H1 (cell line): ENCODE measurements around the gene KCTD16. TPM values are rescaled to one million over a fixed set of nuclear protein-coding genes. Genes with fewer than 3 reads are reported as not detected.

Experiments used
- EGR1 ChIP-seq: IDR thresholded peaks from 2 replicates; pipeline ENCODE4 v1.6.1; 2011; ENCODE audit warnings: low read depth, low read length, borderline replicate concordance
- GTF2F1 ChIP-seq: IDR thresholded peaks from 2 replicates; pipeline ENCODE4 v1.6.1; 2012; ENCODE audit warnings: low read depth, low read length, improper control_type of control experiment, borderline replicate concordance
- NRF1 ChIP-seq: IDR thresholded peaks from 2 replicates; pipeline ENCODE4 v1.6.1; 2011; ENCODE audit warnings: mild to moderate bottlenecking, low read depth, low read length, improper control_type of control experiment
- PHF8 ChIP-seq: fragments of 200-600 bp; sonication (generic); conservative IDR thresholded peaks from 2 replicates; pipeline ENCODE4 v1.7.1; 2012; ENCODE audit warnings: low read depth, mild to moderate bottlenecking, inconsistent platforms, low read length, moderate library complexity
- RFX5 ChIP-seq: IDR thresholded peaks from 2 replicates; pipeline ENCODE4 v1.6.1; 2011; ENCODE audit warnings: low read depth, low read length, improper control_type of control experiment, borderline replicate concordance
- RNF2 ChIP-seq: fragments of 200-900, 300-1000 bp; sonication (generic); IDR thresholded peaks from 2 replicates; pipeline ENCODE4 v1.7.1; 2016; ENCODE audit warnings: borderline replicate concordance, low read depth, mild to moderate bottlenecking, antibody characterized with exemption, low read length; ENCODE audit not compliant: poor library complexity, severe bottlenecking; ENCODE audit errors: missing control alignments
- SIRT6 ChIP-seq: IDR thresholded peaks from one replicate; pipeline ENCODE4 v1.7.1; 2012; ENCODE audit warnings: low read length, inconsistent platforms
- polyA plus RNA-seq, 7 experiments: library from polyadenylated mRNA; depleted of rRNA in 3 of 7; stranded (reverse) in 5 of 7; unstranded in 2 of 7; fragments of >200 nt in 5 of 7; fragments of 200-250 nt in 2 of 7; gene quantifications; 1 replicate in 5 of 7; 2 replicates in 1 of 7; 4 replicates in 1 of 7; pipeline versions ENCODE4 v1.2.1 to v1.2.3, GENCODE V29; 2011 to 2013; ENCODE audit warnings: missing spikeins in 2 of 7, mixed read lengths in 2 of 7
- total RNA-seq: library from RNA; stranded (reverse); fragmentation: NEBNext Ultra II Directional; extraction: Animal tissue kit (Norgen Biotek cat#: 25700); gene quantifications from 2 replicates; pipeline ENCODE4 v1.2.1, GENCODE V29; 2021

Gene KCTD16
- total and polyA plus RNA-seq, 2 of the 8 experiments (the other 6 are each of a cell fraction or from before 2014, with no cell fraction given) = 0.03 to 0.24 TPM

DNA sequence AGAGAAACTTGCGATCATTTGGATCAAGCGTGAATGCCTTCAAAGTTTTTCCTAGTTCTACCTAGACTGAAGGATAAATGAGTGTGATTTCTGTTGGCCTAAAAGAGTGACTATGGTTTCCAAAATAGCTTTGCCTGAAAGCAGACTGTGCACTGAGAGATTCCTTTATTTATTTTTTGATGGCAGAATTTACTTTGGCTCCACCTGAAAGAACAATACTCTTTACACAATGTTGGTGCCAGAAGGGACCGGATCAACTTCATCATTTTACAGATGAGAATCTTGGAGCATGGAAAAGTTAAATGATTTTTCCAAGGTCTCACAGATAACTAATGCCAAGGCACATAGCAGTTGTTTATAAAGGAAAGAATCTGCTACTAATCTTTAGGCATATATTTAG is 199.6 kb downstream of the KCTD16 start (continued):
- no peak for TF ChIP-seq NRF1
- TF ChIP-seq EGR1 = no peak
- TF ChIP-seq GTF2F1 = no peak
- TF ChIP-seq RFX5 = no peak
- TF ChIP-seq PHF8 = no peak
- TF ChIP-seq RNF2 = no peak
- TF ChIP-seq SIRT6 = no peak
